B cell (primary cell): ENCODE results near the gene OR9Q1.

Experiments used
- CTCF ChIP-seq: fragments of 200-600 bp; IDR thresholded peaks from one replicate; pipeline ENCODE4 v1.8.0; 2022; ENCODE audit warnings: antibody characterized with exemption, mild to moderate bottlenecking
- EZH2 ChIP-seq: IDR thresholded peaks from 2 replicates; pipeline ENCODE4 v1.6.1; 2012; ENCODE audit warnings: borderline replicate concordance, low read depth, mild to moderate bottlenecking, moderate library complexity, low read length; ENCODE audit not compliant: insufficient read depth, poor library complexity, severe bottlenecking

- TF ChIP-seq CTCF (no peak), EZH2 (no peak)
Measured at GRCh38 chr11:58134151-58134550, 110.5 kb downstream of the OR9Q1 start.
